ENCODE data around the gene KRTAP22-1. TPM values are rescaled to one million over a fixed set of nuclear protein-coding genes. Genes with fewer than 3 reads are reported as not detected.

Gene KRTAP22-1
- total and polyA plus RNA-seq, 4 experiments from 2014 or later: not detected

DNA sequence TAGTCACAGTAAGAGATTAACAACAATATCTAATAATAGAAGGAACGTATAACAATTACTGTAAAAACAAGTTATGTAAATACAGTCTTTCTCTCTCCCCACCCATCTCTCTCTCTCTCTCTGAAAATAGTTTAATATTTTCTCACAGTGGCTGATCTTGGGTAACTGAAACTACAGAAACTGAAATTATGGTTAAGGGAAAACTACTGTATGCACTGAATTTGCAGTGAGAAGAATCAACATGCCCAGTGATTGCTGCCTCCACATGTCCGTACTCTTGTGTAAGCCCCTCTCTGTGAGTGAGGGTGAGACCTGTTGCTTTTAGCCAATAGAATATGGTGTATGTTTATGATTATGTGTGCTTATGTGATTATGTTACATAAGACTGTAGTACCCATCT lies 11.2 kb downstream of the KRTAP22-1 start:
- Histone ChIP-seq H3K4me3 (ENCODE audit: low read length in 2 of 2) (no peak overlapping the region), H3K27ac (ENCODE audit: low read depth, low read length) (no peak overlapping the region), H3K27me3 (ENCODE audit: insufficient read depth, low read length) (no peaks in the 10 kb centered on the region), H3K9me3 (ENCODE audit: control insufficient read depth in 1 of 2, low read length in 2 of 2) (no peaks in the 10 kb centered on the region), H3K4me1 (ENCODE audit: insufficient read depth, low read length) (no peaks in the 10 kb centered on the region), H3K36me3 (ENCODE audit: insufficient read depth, low read length) (no peaks in the 10 kb centered on the region)
- CTCF ChIA-PET (ENCODE audit: partially characterized antibody): no interaction called here
- POLR2A ChIA-PET (ENCODE audit: partially characterized antibody): no interaction called here
- Mint-ChIP-seq H3K4me1 (no peaks in the 10 kb centered on the region), H3K36me3 (no peaks in the 10 kb centered on the region), H3K27ac (no peak overlapping the region), H3K27me3 (peaks cover 0 to 4% of the 10 kb centered on the region in 2 donors), H3K9me3 (peaks cover 0 to 6% (median 2%) of the 10 kb centered on the region in 8 donors), H3K4me3 (no peak overlapping the region)
- intact Hi-C loops (cut with micrococcal nuclease): no loop called here
- DNase-seq: no peak

DNA sequence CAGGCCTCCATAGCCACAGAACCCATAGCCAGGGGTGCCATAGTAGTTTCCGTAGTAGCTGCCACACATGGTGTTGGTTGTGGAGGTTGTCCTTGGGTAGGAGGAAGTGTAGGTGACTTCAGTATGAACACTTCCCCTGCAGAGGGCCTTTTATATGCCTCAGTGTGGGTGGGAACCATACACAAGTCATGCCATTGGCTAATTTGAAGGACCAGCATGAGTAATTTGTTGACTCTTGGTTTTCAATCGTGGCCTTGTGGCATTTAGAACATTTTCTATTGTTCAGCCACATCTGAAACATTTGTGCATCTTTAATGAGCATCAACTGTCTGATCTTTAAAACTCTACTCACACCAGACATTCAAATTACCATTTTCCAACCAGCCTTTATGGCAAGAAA lies 12.9 kb downstream of the KRTAP22-1 start, which contains the start of gene KRTAP6-1:
TSS of gene KRTAP6-1 (minus strand) at position 95 of the 400 bp plus-strand sequence. CDS start at position 69, 26 bp downstream.
- Histone ChIP-seq H3K9me3 (ENCODE audit: control insufficient read depth in 1 of 2, low read length in 2 of 2) (no peaks in the 10 kb centered on the region), H3K36me3 (ENCODE audit: insufficient read depth, low read length) (no peaks in the 10 kb centered on the region), H3K27me3 (ENCODE audit: insufficient read depth, low read length) (no peaks in the 10 kb centered on the region), H3K27ac (ENCODE audit: low read depth, low read length) (no peak within 1 kb of the TSS), H3K4me1 (ENCODE audit: insufficient read depth, low read length) (no peaks in the 10 kb centered on the region), H3K4me3 (ENCODE audit: low read length in 2 of 2) (no peak within 1 kb of the TSS)
- ChIA-PET POLR2A (ENCODE audit: partially characterized antibody) (no interaction called here), CTCF (ENCODE audit: partially characterized antibody) (no interaction called here)
- Mint-ChIP-seq H3K9me3 (peaks cover 0 to 6% (median under 1%) of the 10 kb centered on the region in 8 donors), H3K27me3 (peaks cover 0 to 2% of the 10 kb centered on the region in 2 donors), H3K4me3 (no peak within 1 kb of the TSS), H3K27ac (no peak within 1 kb of the TSS), H3K4me1 (no peaks in the 10 kb centered on the region), H3K36me3 (no peaks in the 10 kb centered on the region)
- intact Hi-C loops (cut with micrococcal nuclease): no loop called here
- no peak for DNase-seq

DNA sequence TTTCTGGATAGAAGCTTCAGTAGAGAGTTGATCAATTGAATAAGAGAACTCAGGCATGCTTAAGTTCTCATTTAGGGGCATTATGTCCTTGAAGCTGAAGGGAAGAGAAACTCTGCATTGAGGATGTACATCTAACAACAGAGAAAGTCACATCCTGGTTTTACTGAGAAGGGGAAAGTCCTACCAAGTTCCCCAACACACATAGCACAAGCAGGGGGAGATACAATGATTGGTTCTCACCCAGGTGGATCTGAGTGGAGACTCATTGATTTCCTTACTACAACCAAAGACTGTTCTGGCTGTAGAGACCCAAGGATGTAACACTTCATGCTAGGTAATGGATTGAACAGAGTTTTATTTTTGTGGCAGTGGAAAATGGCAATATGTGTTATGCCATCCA lies 14.3 kb downstream of the KRTAP22-1 start:
- Histone ChIP-seq H3K27ac (ENCODE audit: low read depth, low read length) (no peak overlapping the region), H3K4me3 (ENCODE audit: low read length in 2 of 2) (no peak overlapping the region), H3K36me3 (ENCODE audit: insufficient read depth, low read length) (no peaks in the 10 kb centered on the region), H3K4me1 (ENCODE audit: insufficient read depth, low read length) (no peaks in the 10 kb centered on the region), H3K27me3 (ENCODE audit: insufficient read depth, low read length) (no peaks in the 10 kb centered on the region), H3K9me3 (ENCODE audit: control insufficient read depth in 1 of 2, low read length in 2 of 2) (no peaks in the 10 kb centered on the region)
- Mint-ChIP-seq H3K36me3 (no peaks in the 10 kb centered on the region), H3K9me3 (peaks cover 0 to 6% (median under 1%) of the 10 kb centered on the region in 8 donors), H3K4me3 (no peak overlapping the region), H3K27me3 (peaks cover 0 to 2% of the 10 kb centered on the region in 2 donors), H3K4me1 (no peaks in the 10 kb centered on the region), H3K27ac (no peak overlapping the region)
- no peak for DNase-seq
- intact Hi-C loops (cut with micrococcal nuclease): no loop called here
- POLR2A ChIA-PET (ENCODE audit: partially characterized antibody): no interaction called here
- CTCF ChIA-PET (ENCODE audit: partially characterized antibody): no interaction called here

DNA sequence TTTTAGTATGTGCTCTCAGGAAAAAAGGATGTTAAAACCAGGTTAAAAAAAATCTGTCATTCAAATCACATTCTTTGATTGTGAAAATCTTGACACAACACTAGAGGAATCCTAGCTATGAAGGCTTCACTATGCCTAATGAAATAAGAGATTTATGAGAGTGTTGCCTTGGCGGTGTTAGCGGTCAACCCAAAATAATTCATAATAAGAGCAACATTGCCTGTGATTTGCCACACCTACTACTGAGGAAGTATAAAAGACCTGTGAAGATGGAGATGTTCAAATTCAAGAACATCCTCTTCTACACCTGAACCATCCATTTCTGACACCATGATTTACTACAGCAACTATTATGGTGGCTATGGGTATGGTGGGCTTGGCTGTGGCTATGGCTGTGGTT lies 15.2 kb downstream of the KRTAP22-1 start, which contains the start of gene KRTAP20-1:
TSS of gene KRTAP20-1 (plus strand) at position 301 of the 400 bp plus-strand sequence. CDS start at position 331, 30 bp downstream.
- no peak within 1 kb of the TSS for H3K4me3 ChIP-seq (ENCODE audit: low read length in 2 of 2)
- CTCF ChIA-PET (ENCODE audit: partially characterized antibody): no interaction called here
- no peaks in the 10 kb centered on the region for H3K4me1 ChIP-seq (ENCODE audit: insufficient read depth, low read length)
- POLR2A ChIA-PET (ENCODE audit: partially characterized antibody): no interaction called here
- H3K9me3 ChIP-seq (ENCODE audit: control insufficient read depth in 1 of 2, low read length in 2 of 2): no peaks in the 10 kb centered on the region
- Mint-ChIP-seq H3K4me3 (no peak within 1 kb of the TSS), H3K27me3 (peaks cover 0 to 2% of the 10 kb centered on the region in 2 donors), H3K4me1 (no peaks in the 10 kb centered on the region), H3K36me3 (no peaks in the 10 kb centered on the region), H3K9me3 (peaks cover 0 to 3% (median 0%) of the 10 kb centered on the region in 8 donors), H3K27ac (no peak within 1 kb of the TSS)
- intact Hi-C loops (cut with micrococcal nuclease): no loop called here
- no peak for DNase-seq
- H3K27ac ChIP-seq (ENCODE audit: low read depth, low read length): no peak within 1 kb of the TSS
- H3K36me3 ChIP-seq (ENCODE audit: insufficient read depth, low read length): no peaks in the 10 kb centered on the region
- H3K27me3 ChIP-seq (ENCODE audit: insufficient read depth, low read length): no peaks in the 10 kb centered on the region

DNA sequence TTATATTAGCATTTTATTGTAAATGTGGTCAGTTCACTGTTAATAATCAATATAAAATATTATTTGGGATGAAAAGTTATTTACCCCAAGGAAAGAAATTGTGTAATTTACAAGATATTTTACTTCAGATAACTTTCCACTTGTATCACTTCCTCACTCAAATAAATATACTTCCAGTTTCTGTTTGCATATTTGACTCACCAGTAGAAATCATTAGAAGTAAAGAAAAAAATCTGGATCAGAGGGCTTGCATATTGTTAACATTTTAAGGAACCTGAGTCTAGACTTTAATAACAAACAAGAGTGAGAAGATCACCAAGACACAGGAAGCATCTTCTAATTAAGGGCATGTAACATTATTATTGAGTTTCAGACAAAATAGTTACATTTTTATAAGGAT lies 19.2 kb downstream of the KRTAP22-1 start:
- Mint-ChIP-seq H3K36me3 (no peaks in the 10 kb centered on the region), H3K27ac (no peak overlapping the region), H3K9me3 (peaks cover 0 to 3% (median 0%) of the 10 kb centered on the region in 8 donors), H3K27me3 (peaks cover 0 to 2% of the 10 kb centered on the region in 2 donors), H3K4me1 (no peaks in the 10 kb centered on the region), H3K4me3 (no peak overlapping the region)
- intact Hi-C loops (cut with micrococcal nuclease): no loop called here
- Histone ChIP-seq H3K27me3 (ENCODE audit: insufficient read depth, low read length) (no peaks in the 10 kb centered on the region), H3K4me3 (ENCODE audit: low read length in 2 of 2) (no peak overlapping the region), H3K9me3 (ENCODE audit: control insufficient read depth in 1 of 2, low read length in 2 of 2) (no peaks in the 10 kb centered on the region), H3K36me3 (ENCODE audit: insufficient read depth, low read length) (no peaks in the 10 kb centered on the region), H3K4me1 (ENCODE audit: insufficient read depth, low read length) (no peaks in the 10 kb centered on the region), H3K27ac (ENCODE audit: low read depth, low read length) (no peak overlapping the region)
- ChIA-PET POLR2A (ENCODE audit: partially characterized antibody) (no interaction called here), CTCF (ENCODE audit: partially characterized antibody) (no interaction called here)
- no peak for DNase-seq

DNA sequence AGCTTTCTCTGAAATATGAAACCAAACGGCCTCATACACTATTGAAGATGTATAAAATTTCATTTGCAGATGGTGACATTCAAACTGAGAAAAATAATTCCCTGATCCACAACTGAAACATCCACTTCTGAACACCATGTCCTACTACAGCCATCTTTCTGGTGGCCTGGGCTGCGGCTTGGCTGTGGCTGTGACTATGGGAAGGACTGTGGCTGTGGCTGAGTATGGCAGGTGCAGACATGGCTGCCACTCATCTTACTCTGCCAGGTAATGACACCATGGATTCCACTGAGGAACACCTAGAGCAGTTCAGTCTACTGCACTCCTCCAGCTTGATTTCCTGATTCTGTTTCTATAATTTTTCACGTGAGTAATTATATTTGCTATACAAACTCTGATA lies 19.6 kb downstream of the KRTAP22-1 start, which contains the start of gene KRTAP20-4:
TSS of gene KRTAP20-4 (plus strand) at position 106 of the 400 bp plus-strand sequence.
- no peak within 1 kb of the TSS for H3K4me3 Mint-ChIP-seq
- H3K36me3 ChIP-seq (ENCODE audit: insufficient read depth, low read length): no peaks in the 10 kb centered on the region
- no peaks in the 10 kb centered on the region for H3K4me1 ChIP-seq (ENCODE audit: insufficient read depth, low read length)
- peaks cover 0 to 3% (median 0%) of the 10 kb centered on the region in 8 donors for H3K9me3 Mint-ChIP-seq
- no peak within 1 kb of the TSS for H3K4me3 ChIP-seq (ENCODE audit: low read length in 2 of 2)
- H3K27ac Mint-ChIP-seq: no peak within 1 kb of the TSS
- H3K4me1 Mint-ChIP-seq: no peaks in the 10 kb centered on the region
- H3K27me3 Mint-ChIP-seq: peaks cover 0 to 2% of the 10 kb centered on the region in 2 donors
- POLR2A ChIA-PET (ENCODE audit: partially characterized antibody): no interaction called here
- H3K27me3 ChIP-seq (ENCODE audit: insufficient read depth, low read length): no peaks in the 10 kb centered on the region
- no peak for DNase-seq
- CTCF ChIA-PET (ENCODE audit: partially characterized antibody): no interaction called here
- intact Hi-C loops (cut with micrococcal nuclease): no loop called here
- H3K27ac ChIP-seq (ENCODE audit: low read depth, low read length): no peak within 1 kb of the TSS
- no peaks in the 10 kb centered on the region for H3K36me3 Mint-ChIP-seq
- H3K9me3 ChIP-seq (ENCODE audit: control insufficient read depth in 1 of 2, low read length in 2 of 2): no peaks in the 10 kb centered on the region

DNA sequence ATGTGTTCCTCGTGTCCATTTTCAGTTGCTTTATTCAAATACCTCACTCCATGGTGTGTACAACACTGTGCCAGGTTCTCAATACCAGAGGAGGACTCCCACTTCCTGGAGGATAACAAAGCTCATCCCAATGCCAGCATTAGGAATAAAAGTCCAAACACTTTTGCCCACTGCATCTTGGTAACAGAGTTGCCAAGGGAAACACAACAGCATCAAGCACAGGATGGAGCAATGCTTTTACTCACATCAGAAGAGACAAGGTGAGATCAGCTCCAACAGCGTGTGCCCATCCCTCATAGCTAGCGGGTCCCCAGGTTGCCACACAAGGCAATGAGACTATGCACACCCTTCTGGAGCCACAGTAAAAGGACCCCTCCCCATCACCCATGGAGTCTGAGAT lies 22.5 kb downstream of the KRTAP22-1 start:
- no peak for DNase-seq
- CTCF ChIA-PET (ENCODE audit: partially characterized antibody): no interaction called here
- Histone ChIP-seq H3K27ac (ENCODE audit: low read depth, low read length) (no peak overlapping the region), H3K36me3 (ENCODE audit: insufficient read depth, low read length) (no peaks in the 10 kb centered on the region), H3K4me3 (ENCODE audit: low read length in 2 of 2) (no peak overlapping the region), H3K4me1 (ENCODE audit: insufficient read depth, low read length) (no peaks in the 10 kb centered on the region), H3K27me3 (ENCODE audit: insufficient read depth, low read length) (no peaks in the 10 kb centered on the region), H3K9me3 (ENCODE audit: control insufficient read depth in 1 of 2, low read length in 2 of 2) (no peaks in the 10 kb centered on the region)
- POLR2A ChIA-PET (ENCODE audit: partially characterized antibody): no interaction called here
- no peak overlapping the region for H3K4me3 Mint-ChIP-seq
- H3K27me3 Mint-ChIP-seq: no peaks in the 10 kb centered on the region
- no peaks in the 10 kb centered on the region for H3K36me3 Mint-ChIP-seq
- H3K9me3 Mint-ChIP-seq: peaks cover 0 to 6% (median 0%) of the 10 kb centered on the region in 8 donors
- H3K4me1 Mint-ChIP-seq: no peaks in the 10 kb centered on the region
- intact Hi-C loops (cut with micrococcal nuclease): no loop called here
- H3K27ac Mint-ChIP-seq: no peak overlapping the region

Measured in CD4-positive, alpha-beta memory T cell (primary cell).